OCI-LY3 (cell line): ENCODE data around the gene CATSPERD.

ENCODE experiments used
- H2AFZ ChIP-seq: fragments of 200-600, 300-600 bp; shearing (Covaris generic); 2 replicates; pipeline ENCODE4 v1.6.0; 2014; ENCODE audit warnings: antibody characterized with exemption, low read depth, low read length
- H3K27ac ChIP-seq: fragments of 200-600, 300-600 bp; sonication (generic); 2 replicates; pipeline ENCODE4 v1.5.1; 2014; ENCODE audit warnings: mild to moderate bottlenecking, low read length, moderate library complexity, mixed read lengths
- H3K27me3 ChIP-seq: fragments of 200-600, 300-600 bp; sonication (generic); 2 replicates; pipeline ENCODE4 v1.6.1; 2014; ENCODE audit warnings: low read depth, low read length, mixed read lengths
- H3K36me3 ChIP-seq: fragments of 200-600, 300-600 bp; sonication (generic); replicated peaks from 2 replicates; pipeline ENCODE3; 2014; ENCODE audit warnings: low read depth, low read length, mixed read lengths
- H3K4me1 ChIP-seq: fragments of 300-600, 200-600 bp; sonication (generic); 2 replicates; pipeline ENCODE4 v1.6.1; 2014; ENCODE audit warnings: low read length, mixed read lengths
- H3K4me2 ChIP-seq: fragments of 200-600, 300-600 bp; sonication (generic); 2 replicates; pipeline ENCODE4 v1.6.1; 2014; ENCODE audit warnings: low read length, mixed read lengths
- H3K4me3 ChIP-seq: fragments of 300-600, 200-600 bp; sonication (generic); 2 replicates; pipeline ENCODE4 v1.5.1; 2014; ENCODE audit warnings: antibody characterized with exemption, mild to moderate bottlenecking, low read length, moderate library complexity
- H3K79me2 ChIP-seq: fragments of 300-600, 200-600 bp; shearing (Covaris generic); 2 replicates; pipeline ENCODE4 v1.6.1; 2014; ENCODE audit warnings: mild to moderate bottlenecking, low read length, mixed read lengths
- H3K9ac ChIP-seq: fragments of 300-600, 200-600 bp; shearing (Covaris generic); 2 replicates; pipeline ENCODE4 v1.6.0; 2014; ENCODE audit warnings: mild to moderate bottlenecking, low read length, moderate library complexity
- H3K9me3 ChIP-seq: fragments of 200-600, 300-600 bp; shearing (Covaris generic); 2 replicates; pipeline ENCODE4 v1.6.1; 2014; ENCODE audit warnings: low read length, mixed read lengths; ENCODE audit not compliant: insufficient read depth
- H4K20me1 ChIP-seq: fragments of 200-600, 300-600 bp; sonication (generic); 2 replicates; pipeline ENCODE4 v1.6.1; 2016; ENCODE audit warnings: low read length, mixed read lengths; ENCODE audit not compliant: insufficient read depth
- EZH2phosphoT487 ChIP-seq: fragments of 200-600 bp; shearing (Covaris generic); IDR thresholded peaks from 2 replicates; pipeline ENCODE4 v1.6.1; 2018; ENCODE audit warnings: antibody characterized with exemption, mixed run types, low read depth
- TF ChIP-seq, protein P1 (sequence below): fragments of 200-600, 300-600 bp; sonication (generic); IDR thresholded peaks from 2 replicates; pipeline ENCODE4 v1.5.1; 2014; ENCODE audit warnings: antibody characterized with exemption, low read length, low read depth

CATSPERD gene

GRCh38 chr19:5786593-5787408, 66.4 kb downstream of the CATSPERD start:
- Histone ChIP-seq H3K9me3 (no peaks in the 10 kb centered on the region), H3K4me2 (no peak overlapping the region), H4K20me1 (0 out of 2 replicates have a peak, but pooled peaks cover 3% of the 10 kb centered on the region), H3K27me3 (no peaks in the 10 kb centered on the region), H3K4me3 (no peak overlapping the region), H3K27ac (no peak overlapping the region), H2AFZ (no peak overlapping the region), H3K9ac (no peak overlapping the region), H3K79me2 (peaks cover 16% of the 10 kb centered on the region), H3K4me1 (peaks cover 9% of the 10 kb centered on the region), H3K36me3 (peaks cover 54% of the 10 kb centered on the region)
- TF ChIP-seq, protein P1, sequence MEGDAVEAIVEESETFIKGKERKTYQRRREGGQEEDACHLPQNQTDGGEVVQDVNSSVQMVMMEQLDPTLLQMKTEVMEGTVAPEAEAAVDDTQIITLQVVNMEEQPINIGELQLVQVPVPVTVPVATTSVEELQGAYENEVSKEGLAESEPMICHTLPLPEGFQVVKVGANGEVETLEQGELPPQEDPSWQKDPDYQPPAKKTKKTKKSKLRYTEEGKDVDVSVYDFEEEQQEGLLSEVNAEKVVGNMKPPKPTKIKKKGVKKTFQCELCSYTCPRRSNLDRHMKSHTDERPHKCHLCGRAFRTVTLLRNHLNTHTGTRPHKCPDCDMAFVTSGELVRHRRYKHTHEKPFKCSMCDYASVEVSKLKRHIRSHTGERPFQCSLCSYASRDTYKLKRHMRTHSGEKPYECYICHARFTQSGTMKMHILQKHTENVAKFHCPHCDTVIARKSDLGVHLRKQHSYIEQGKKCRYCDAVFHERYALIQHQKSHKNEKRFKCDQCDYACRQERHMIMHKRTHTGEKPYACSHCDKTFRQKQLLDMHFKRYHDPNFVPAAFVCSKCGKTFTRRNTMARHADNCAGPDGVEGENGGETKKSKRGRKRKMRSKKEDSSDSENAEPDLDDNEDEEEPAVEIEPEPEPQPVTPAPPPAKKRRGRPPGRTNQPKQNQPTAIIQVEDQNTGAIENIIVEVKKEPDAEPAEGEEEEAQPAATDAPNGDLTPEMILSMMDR: no peak
- no peak for TF ChIP-seq EZH2phosphoT487

- Histone ChIP-seq H3K27me3 (no peaks in the 10 kb centered on the region), H3K4me2 (no peak overlapping the region), H3K9me3 (no peaks in the 10 kb centered on the region), H3K27ac (no peak overlapping the region), H3K79me2 (peaks cover 16% of the 10 kb centered on the region), H3K4me3 (no peak overlapping the region), H3K36me3 (peaks cover 47% of the 10 kb centered on the region), H3K9ac (no peak overlapping the region), H3K4me1 (peaks cover 9% of the 10 kb centered on the region), H2AFZ (no peak overlapping the region), H4K20me1 (0 out of 2 replicates have a peak, but pooled peaks cover 3% of the 10 kb centered on the region)
- TF ChIP-seq, protein P1: no peak
- no peak for TF ChIP-seq EZH2phosphoT487
These were observed 67.2 kb downstream of the CATSPERD start for GRCh38 chr19:5787409-5788182.

- Histone ChIP-seq H3K4me3 (no peak overlapping the region), H3K27me3 (no peaks in the 10 kb centered on the region), H3K9ac (no peak overlapping the region), H3K4me1 (peaks cover 9% of the 10 kb centered on the region), H3K27ac (no peak overlapping the region), H3K36me3 (peaks cover 41% of the 10 kb centered on the region), H4K20me1 (0 out of 2 replicates have a peak, but pooled peaks cover 3% of the 10 kb centered on the region), H3K9me3 (no peaks in the 10 kb centered on the region), H3K4me2 (no peak overlapping the region), H2AFZ (no peak overlapping the region), H3K79me2 (peaks cover 16% of the 10 kb centered on the region)
- no peak for TF ChIP-seq EZH2phosphoT487
- TF ChIP-seq, protein P1: no peak
These were observed 68.0 kb downstream of the CATSPERD start for GRCh38 chr19:5788422-5788821.

DNA sequence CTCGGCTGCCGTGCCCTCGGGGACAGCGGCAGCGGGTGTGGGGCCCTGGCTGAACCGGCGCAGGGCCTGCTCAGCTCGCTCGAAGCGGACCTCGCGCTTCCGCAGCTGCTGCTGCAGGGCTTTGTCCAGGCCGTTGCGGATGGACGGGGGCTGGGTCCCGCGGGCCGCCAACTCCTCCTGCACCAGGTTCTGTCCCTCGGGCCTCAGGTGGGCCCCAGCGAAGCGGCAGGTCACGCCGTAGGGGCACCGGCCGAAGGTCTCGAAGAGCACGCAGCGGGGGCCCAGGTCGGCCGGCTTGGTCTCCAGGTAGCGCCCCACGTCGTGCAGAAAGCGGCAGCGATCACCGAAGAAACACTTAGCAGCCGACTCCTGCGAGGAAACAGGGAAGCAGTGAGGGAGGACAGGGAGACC, 68.9 kb downstream of the CATSPERD start:
- Histone ChIP-seq H3K36me3 (peaks cover 41% of the 10 kb centered on the region), H3K4me1 (peaks cover 9% of the 10 kb centered on the region), H4K20me1 (0 out of 2 replicates have a peak, but pooled peaks cover 3% of the 10 kb centered on the region), H3K4me3 (no peak overlapping the region), H3K27ac (no peak overlapping the region), H2AFZ (no peak overlapping the region), H3K79me2 (peaks cover 16% of the 10 kb centered on the region), H3K9ac (no peak overlapping the region), H3K27me3 (no peaks in the 10 kb centered on the region), H3K4me2 (no peak overlapping the region), H3K9me3 (no peaks in the 10 kb centered on the region)
- TF ChIP-seq, protein P1: no peak
- TF ChIP-seq EZH2phosphoT487: no peak
